ENCODE data around the gene CNTF. TPM values are rescaled to one million over a fixed set of nuclear protein-coding genes. Genes with fewer than 3 reads are reported as not detected.

The CNTF gene
- total and polyA plus RNA-seq, 8 donors = 0.28 to 0.63 (median 0.46) TPM

- no peak for DNase-seq
- no peak overlapping the region for H3K27ac ChIP-seq
- H3K4me1 ChIP-seq = no peaks in the 10 kb centered on the region
- no peak for TF ChIP-seq CTCF (IDR thresholded peaks at IDR 0.05)
- no peak overlapping the region for H3K4me3 ChIP-seq
- no peak for FAIRE-seq
- WGBS, 2 donors = 74 to 87% methylated on average over 2 of the region's 2 CpGs
- H3K36me3 ChIP-seq = no peaks in the 10 kb centered on the region
- no peaks in the 10 kb centered on the region for H3K9me3 ChIP-seq
- ATAC-seq = no peak
- H3K27me3 ChIP-seq = no peaks in the 10 kb centered on the region
- intact Hi-C loops (cut with DNase I) = loop anchor here in 1 of 3 donors (10.0 kb wide), 1 partner anchor 145 kb away; no protein-coding TSS in a partner anchor
These were observed 17.2 kb downstream of the CNTF start for GRCh38 chr11:58639669-58640068.

DNA sequence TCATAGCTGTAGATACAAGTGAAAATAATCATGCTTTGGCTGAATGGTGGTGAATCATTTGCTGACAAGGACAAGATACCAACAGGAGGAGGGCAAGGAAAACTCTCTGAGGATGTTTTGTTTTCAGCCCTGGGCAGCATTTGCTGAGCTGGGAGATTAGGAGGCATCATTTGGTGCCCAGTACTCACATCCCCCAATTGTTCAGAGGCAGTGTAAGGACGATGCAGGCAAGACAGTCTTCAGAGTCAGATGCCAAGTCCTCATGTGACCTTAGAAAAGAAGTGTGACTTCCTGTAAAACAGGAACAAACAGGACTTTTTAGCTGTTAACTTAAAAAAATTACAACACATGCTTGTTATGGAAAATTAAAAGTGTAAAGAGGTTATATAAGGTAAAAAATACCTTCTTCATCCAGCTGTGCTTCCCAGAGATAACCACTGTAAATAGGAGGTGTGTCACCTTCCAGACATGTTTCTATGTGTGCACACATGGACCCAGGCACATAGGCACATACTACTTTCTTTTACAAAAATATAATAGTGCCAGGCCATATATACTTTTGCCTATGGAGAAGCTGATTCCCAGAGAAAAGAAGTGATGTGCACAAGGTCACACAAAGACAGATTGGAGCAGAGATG lies 18.0 kb downstream of the CNTF start:
- ATAC-seq (peak in 2 of 4 donors; percentile 41 to 63), FAIRE-seq (no peak)
- no peak overlapping the region for H3K27ac ChIP-seq

DNA sequence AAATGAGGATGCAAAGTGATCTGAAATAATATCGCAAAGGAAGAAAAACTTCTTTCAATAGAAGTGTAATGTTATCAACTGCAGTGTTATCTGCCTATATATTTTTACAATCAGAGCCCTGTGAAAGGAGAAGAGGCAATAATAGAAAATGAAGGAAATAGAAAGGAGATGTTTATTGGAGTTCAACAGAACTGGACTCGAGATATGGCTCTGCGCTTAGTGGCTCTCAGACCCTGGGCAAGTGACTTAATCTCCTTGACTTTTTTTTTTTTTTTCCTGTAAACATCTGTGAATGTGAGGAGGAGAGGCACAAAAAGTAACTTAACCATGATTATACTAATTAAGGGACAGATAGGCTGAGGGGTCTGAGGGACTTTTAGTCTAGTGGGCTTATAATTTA lies 18.9 kb downstream of the CNTF start:
- Histone ChIP-seq H3K4me1 (no peaks in the 10 kb centered on the region), H3K36me3 (no peaks in the 10 kb centered on the region), H3K9me3 (no peaks in the 10 kb centered on the region), H3K4me3 (no peak overlapping the region), H3K27me3 (no peaks in the 10 kb centered on the region), H3K27ac (no peak overlapping the region)
- DNase-seq (no peak), ATAC-seq (peak in 1 of 4 donors; percentile 24), FAIRE-seq (no peak)
- no peak for TF ChIP-seq CTCF (IDR thresholded peaks at IDR 0.05)
- WGBS, 2 donors = 80% methylated on average over 3 of the region's 3 CpGs
- intact Hi-C loops (cut with DNase I) = loop anchor here in 1 of 3 donors (10.0 kb wide), 1 partner anchor 143 kb away; no protein-coding TSS in a partner anchor

More for the DNA sequence above, 18.0 kb downstream of the CNTF start:
- no peaks in the 10 kb centered on the region for H3K27me3 ChIP-seq
- no peak overlapping the region for H3K4me3 ChIP-seq
- intact Hi-C loops (cut with DNase I) = loop anchor here in 1 of 3 donors (10.0 kb wide), 1 partner anchor 144 kb away; no protein-coding TSS in a partner anchor
- H3K4me1 ChIP-seq = no peaks in the 10 kb centered on the region
- no peak for TF ChIP-seq CTCF (IDR thresholded peaks at IDR 0.05)
- no peaks in the 10 kb centered on the region for H3K36me3 ChIP-seq
- no peak for DNase-seq
- 7 to 8% methylated on average over 1 of the region's 1 CpG for WGBS, 2 donors
- H3K9me3 ChIP-seq = no peaks in the 10 kb centered on the region

DNA sequence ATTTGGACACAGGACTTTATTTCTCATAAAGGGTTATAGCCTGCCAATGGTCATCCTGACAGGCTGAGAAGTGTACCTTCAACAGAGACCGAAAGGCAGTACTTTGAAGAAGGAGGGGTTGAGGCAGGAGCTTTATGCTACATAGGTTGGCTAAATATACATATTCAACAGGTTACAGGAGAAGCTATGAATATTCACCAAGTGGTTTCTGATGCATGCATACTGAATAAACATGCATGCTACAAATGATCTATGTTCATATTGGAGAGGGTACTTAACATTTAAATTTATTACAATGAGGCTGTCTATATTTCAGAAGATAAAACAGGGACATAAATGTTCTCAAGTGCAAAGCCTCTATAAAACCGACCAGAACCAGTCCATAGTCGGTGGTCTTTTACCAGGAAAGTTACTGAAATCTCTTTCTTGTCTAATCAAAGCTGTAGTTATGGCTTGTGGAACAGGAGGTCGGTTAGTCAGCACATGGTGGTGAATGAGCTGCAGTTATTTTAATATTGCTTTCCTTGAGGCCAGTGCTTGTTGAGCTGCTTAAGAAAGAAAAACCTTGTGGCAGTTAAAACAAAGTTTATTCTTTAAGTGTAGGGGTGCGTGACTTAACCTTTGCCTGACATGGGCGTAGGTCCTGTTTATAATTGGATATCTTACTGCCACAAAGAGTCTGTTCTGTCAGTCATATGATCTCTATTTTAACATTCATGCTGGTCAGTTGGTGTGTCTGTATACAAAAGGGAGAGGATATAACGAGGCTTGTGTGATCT lies 19.5 kb downstream of the CNTF start:
- intact Hi-C loops (cut with DNase I) = loop anchor here in 1 of 3 donors (10.0 kb wide), 1 partner anchor 143 kb away; no protein-coding TSS in a partner anchor
- DNase-seq (no peak), FAIRE-seq (no peak), ATAC-seq (no peak)
- H3K9me3 ChIP-seq = no peaks in the 10 kb centered on the region
- no peaks in the 10 kb centered on the region for H3K27me3 ChIP-seq
- no peak overlapping the region for H3K4me3 ChIP-seq
- 73 to 82% methylated on average over 7 of the region's 7 CpGs for WGBS, 2 donors
- no peak for TF ChIP-seq CTCF (IDR thresholded peaks at IDR 0.05)
- no peaks in the 10 kb centered on the region for H3K36me3 ChIP-seq
- no peaks in the 10 kb centered on the region for H3K4me1 ChIP-seq
- no peak overlapping the region for H3K27ac ChIP-seq
